Body of pancreas (tissue), 4 donors: ENCODE results near the gene TMEM151A.

Experiments
- POLR2A ChIP-seq, 3 donors: fragments of 450-650 bp; IDR thresholded peaks; one replicate each; pipeline ENCODE4 v1.6.1; 2016; ENCODE audit warnings: antibody characterized with exemption in 3 of 3, mild to moderate bottlenecking in 2 of 3
- TF ChIP-seq, protein P1 (sequence below), 7 experiments: fragments of 450-650 bp in 4 of 7; fragments of 200-600 bp in 3 of 7; sonication (generic) in 3 of 7; IDR thresholded peaks; one replicate each; pipeline ENCODE4 v1.5.1; 2016 to 2019; ENCODE audit warnings: antibody characterized with exemption in 7 of 7

DNA sequence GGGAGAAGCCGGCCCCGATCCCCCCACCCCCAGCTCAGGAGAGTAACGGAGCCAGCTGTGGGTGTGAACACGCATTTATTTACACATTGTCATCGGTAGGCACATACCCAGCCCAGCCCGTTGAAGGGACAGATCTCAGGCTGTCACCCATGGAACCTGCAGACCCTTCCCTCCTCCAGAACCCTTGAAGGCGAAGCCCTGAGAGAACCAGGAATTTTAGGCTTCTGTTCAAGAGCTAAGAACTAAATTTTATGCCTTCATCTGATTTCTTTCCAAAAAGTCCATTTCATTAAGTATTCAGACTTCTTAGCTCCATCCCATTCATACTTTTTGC lies 53.6 kb downstream of the TMEM151A start:
- TF ChIP-seq, protein P1, sequence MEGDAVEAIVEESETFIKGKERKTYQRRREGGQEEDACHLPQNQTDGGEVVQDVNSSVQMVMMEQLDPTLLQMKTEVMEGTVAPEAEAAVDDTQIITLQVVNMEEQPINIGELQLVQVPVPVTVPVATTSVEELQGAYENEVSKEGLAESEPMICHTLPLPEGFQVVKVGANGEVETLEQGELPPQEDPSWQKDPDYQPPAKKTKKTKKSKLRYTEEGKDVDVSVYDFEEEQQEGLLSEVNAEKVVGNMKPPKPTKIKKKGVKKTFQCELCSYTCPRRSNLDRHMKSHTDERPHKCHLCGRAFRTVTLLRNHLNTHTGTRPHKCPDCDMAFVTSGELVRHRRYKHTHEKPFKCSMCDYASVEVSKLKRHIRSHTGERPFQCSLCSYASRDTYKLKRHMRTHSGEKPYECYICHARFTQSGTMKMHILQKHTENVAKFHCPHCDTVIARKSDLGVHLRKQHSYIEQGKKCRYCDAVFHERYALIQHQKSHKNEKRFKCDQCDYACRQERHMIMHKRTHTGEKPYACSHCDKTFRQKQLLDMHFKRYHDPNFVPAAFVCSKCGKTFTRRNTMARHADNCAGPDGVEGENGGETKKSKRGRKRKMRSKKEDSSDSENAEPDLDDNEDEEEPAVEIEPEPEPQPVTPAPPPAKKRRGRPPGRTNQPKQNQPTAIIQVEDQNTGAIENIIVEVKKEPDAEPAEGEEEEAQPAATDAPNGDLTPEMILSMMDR (IDR thresholded peaks at IDR 0.05) = no peak
- TF ChIP-seq POLR2A (IDR thresholded peaks at IDR 0.05) = no peak
